SK-N-SH (cell line): ENCODE measurements around the gene MTARC1.

Experiments used
- CTCF ChIP-seq: fragments of 200-600 bp; sonication (generic); IDR thresholded peaks from 2 replicates; pipeline ENCODE4 v1.6.1; 2017; ENCODE audit warnings: antibody characterized with exemption, mild to moderate bottlenecking, moderate library complexity
- EP300 ChIP-seq, 2 experiments: IDR thresholded peaks; 2 replicates each; pipeline versions ENCODE4 v1.4.0 to v1.6.1; 2012; ENCODE audit warnings: borderline replicate concordance in 1 of 2, low read depth in 1 of 2, low read length in 1 of 2
- JUND ChIP-seq: IDR thresholded peaks from 2 replicates; pipeline ENCODE4 v1.4.0; 2012
- YY1 ChIP-seq: IDR thresholded peaks from 2 replicates; pipeline ENCODE4 v1.4.0; 2012; ENCODE audit warnings: low read depth, mild to moderate bottlenecking
- TF ChIP-seq, protein P1 (sequence below): IDR thresholded peaks from 2 replicates; pipeline ENCODE4 v1.6.1; 2012; ENCODE audit warnings: mild to moderate bottlenecking, low read depth, low read length, moderate library complexity

- TF ChIP-seq, protein P1, sequence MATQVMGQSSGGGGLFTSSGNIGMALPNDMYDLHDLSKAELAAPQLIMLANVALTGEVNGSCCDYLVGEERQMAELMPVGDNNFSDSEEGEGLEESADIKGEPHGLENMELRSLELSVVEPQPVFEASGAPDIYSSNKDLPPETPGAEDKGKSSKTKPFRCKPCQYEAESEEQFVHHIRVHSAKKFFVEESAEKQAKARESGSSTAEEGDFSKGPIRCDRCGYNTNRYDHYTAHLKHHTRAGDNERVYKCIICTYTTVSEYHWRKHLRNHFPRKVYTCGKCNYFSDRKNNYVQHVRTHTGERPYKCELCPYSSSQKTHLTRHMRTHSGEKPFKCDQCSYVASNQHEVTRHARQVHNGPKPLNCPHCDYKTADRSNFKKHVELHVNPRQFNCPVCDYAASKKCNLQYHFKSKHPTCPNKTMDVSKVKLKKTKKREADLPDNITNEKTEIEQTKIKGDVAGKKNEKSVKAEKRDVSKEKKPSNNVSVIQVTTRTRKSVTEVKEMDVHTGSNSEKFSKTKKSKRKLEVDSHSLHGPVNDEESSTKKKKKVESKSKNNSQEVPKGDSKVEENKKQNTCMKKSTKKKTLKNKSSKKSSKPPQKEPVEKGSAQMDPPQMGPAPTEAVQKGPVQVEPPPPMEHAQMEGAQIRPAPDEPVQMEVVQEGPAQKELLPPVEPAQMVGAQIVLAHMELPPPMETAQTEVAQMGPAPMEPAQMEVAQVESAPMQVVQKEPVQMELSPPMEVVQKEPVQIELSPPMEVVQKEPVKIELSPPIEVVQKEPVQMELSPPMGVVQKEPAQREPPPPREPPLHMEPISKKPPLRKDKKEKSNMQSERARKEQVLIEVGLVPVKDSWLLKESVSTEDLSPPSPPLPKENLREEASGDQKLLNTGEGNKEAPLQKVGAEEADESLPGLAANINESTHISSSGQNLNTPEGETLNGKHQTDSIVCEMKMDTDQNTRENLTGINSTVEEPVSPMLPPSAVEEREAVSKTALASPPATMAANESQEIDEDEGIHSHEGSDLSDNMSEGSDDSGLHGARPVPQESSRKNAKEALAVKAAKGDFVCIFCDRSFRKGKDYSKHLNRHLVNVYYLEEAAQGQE = no peak
- TF ChIP-seq JUND (no peak), EP300 (IDR thresholded peaks at IDR 0.05; ENCODE audit: borderline replicate concordance in 1 of 2, low read depth in 1 of 2, low read length in 1 of 2) (no peak), YY1 (no peak), CTCF (no peak)
These were observed 11.6 kb downstream of the MTARC1 start for GRCh38 chr1:220798338-220798737.
